IMR-90 (cell line): ENCODE data around the gene DNM3. TPM values are rescaled to one million over a fixed set of nuclear protein-coding genes. Genes with fewer than 3 reads are reported as not detected.

Experiments used
- ATAC-seq: fragments of 200-7000 bp; cut with Tn5 transposase; 2 replicates; pipeline ENCODE4 v1.9.1; 2020; ENCODE audit warnings: low read depth, mild to moderate bottlenecking, moderate library complexity
- BruUV-seq: library from RNA; stranded (reverse); fragments of 400-500 nt; replicated peaks from 2 replicates; lab custom pipeline; 2021; lab: Mats Ljungman, UMichigan
- CTCF ChIA-PET: fragments of 300-600 bp; formaldehyde crosslinking; extraction: SDS; loops from one replicate; lab custom pipeline; 2021; ENCODE audit warnings: antibody characterized with exemption; lab: Yijun Ruan, JAX
- POLR2A ChIA-PET: fragments of 300-600 bp; sonication (Branson Sonifier 250); formaldehyde crosslinking; loops from one replicate; lab custom pipeline; 2022; ENCODE audit warnings: antibody characterized with exemption; ENCODE audit not compliant: unreplicated experiment; lab: Charles Lee
- DNase-seq: peaks from one replicate; pipeline ENCODE4 v3.0.0; 2013
- H2AFZ ChIP-seq: replicated peaks from 2 replicates; pipeline ENCODE3; 2013; ENCODE audit warnings: low read length, mild to moderate bottlenecking; ENCODE audit not compliant: poor library complexity
- H2AK5ac ChIP-seq: 2 replicates; pipeline ENCODE4 v1.6.1; 2013; ENCODE audit warnings: low read depth, low read length, inconsistent platforms
- H2AK9ac ChIP-seq: replicated peaks from 2 replicates; pipeline ENCODE3; 2013; ENCODE audit warnings: mild to moderate bottlenecking, low read depth, low read length, moderate library complexity; ENCODE audit not compliant: poor library complexity
- H2BK120ac ChIP-seq: 2 replicates; pipeline ENCODE4 v1.6.1; 2013; ENCODE audit warnings: low read depth, low read length, inconsistent platforms
- H2BK15ac ChIP-seq: 3 replicates; pipeline ENCODE4 v1.6.1; 2013; ENCODE audit warnings: low read depth, low read length, inconsistent platforms
- H2BK20ac ChIP-seq: 2 replicates; pipeline ENCODE4 v1.6.1; 2013; ENCODE audit warnings: low read depth, mild to moderate bottlenecking, inconsistent platforms, low read length, moderate library complexity
- H2BK5ac ChIP-seq: 2 replicates; pipeline ENCODE4 v1.6.1; 2013; ENCODE audit warnings: mild to moderate bottlenecking, low read depth, low read length, inconsistent platforms; ENCODE audit not compliant: poor library complexity, severe bottlenecking
- H3K14ac ChIP-seq: replicated peaks from 2 replicates; pipeline ENCODE4 v1.6.1; 2013; ENCODE audit warnings: low read depth, low read length, inconsistent platforms
- H3K18ac ChIP-seq: 2 replicates; pipeline ENCODE4 v1.6.1; 2013; ENCODE audit warnings: low read depth, low read length, control low read depth
- H3K23ac ChIP-seq: 2 replicates; pipeline ENCODE4 v1.6.1; 2013; ENCODE audit warnings: low read depth, low read length, inconsistent platforms
- H3K27ac ChIP-seq: 2 replicates; pipeline ENCODE4 v1.5.1; 2013; ENCODE audit warnings: mild to moderate bottlenecking, control low read depth, low read length; ENCODE audit not compliant: insufficient read depth
- H3K27me3 ChIP-seq: 2 replicates; pipeline ENCODE4 v1.6.1; 2013; ENCODE audit warnings: low read length; ENCODE audit not compliant: control insufficient read depth, insufficient read depth
- H3K36me3 ChIP-seq: 2 replicates; pipeline ENCODE4 v1.6.1; 2013; ENCODE audit warnings: low read length, mixed read lengths; ENCODE audit not compliant: control insufficient read depth, insufficient read depth
- H3K4ac ChIP-seq: 2 replicates; pipeline ENCODE4 v1.6.1; 2013; ENCODE audit warnings: low read depth, low read length, inconsistent platforms
- H3K4me1 ChIP-seq: 2 replicates; pipeline ENCODE4 v1.6.1; 2013; ENCODE audit warnings: low read length, mixed read lengths; ENCODE audit not compliant: control insufficient read depth, insufficient read depth
- H3K4me2 ChIP-seq: 2 replicates; pipeline ENCODE4 v1.6.1; 2013; ENCODE audit warnings: low read depth, mild to moderate bottlenecking, control low read depth, low read length, moderate library complexity
- H3K4me3 ChIP-seq: 2 replicates; pipeline ENCODE4 v1.5.1; 2013; ENCODE audit warnings: low read depth, mild to moderate bottlenecking, control low read depth, low read length, moderate library complexity; ENCODE audit not compliant: insufficient read depth
- H3K56ac ChIP-seq: 2 replicates; pipeline ENCODE4 v1.6.1; 2013; ENCODE audit warnings: low read length, inconsistent platforms; ENCODE audit not compliant: insufficient read depth; ENCODE audit errors: extremely low read depth
- H3K79me1 ChIP-seq, 2 experiments: 2 replicates each; pipeline ENCODE4 v1.6.1; 2013; ENCODE audit warnings: low read length in 2 of 2, inconsistent platforms in 1 of 2, low read depth in 1 of 2
- H3K9ac ChIP-seq: 2 replicates; pipeline ENCODE4 v1.6.1; 2013; ENCODE audit warnings: low read depth, low read length, control low read depth
- H3K9me1 ChIP-seq: 2 replicates; pipeline ENCODE4 v1.6.1; 2013; ENCODE audit warnings: low read length, inconsistent platforms; ENCODE audit not compliant: insufficient read depth
- H3K9me3 ChIP-seq: 2 replicates; pipeline ENCODE4 v1.6.1; 2013; ENCODE audit warnings: low read length; ENCODE audit not compliant: control insufficient read depth, insufficient read depth
- H4K20me1 ChIP-seq: 2 replicates; pipeline ENCODE4 v1.6.1; 2013; ENCODE audit warnings: low read length, inconsistent platforms; ENCODE audit not compliant: insufficient read depth
- H4K5ac ChIP-seq: 2 replicates; pipeline ENCODE4 v1.6.1; 2013; ENCODE audit warnings: mild to moderate bottlenecking, low read depth, low read length, control low read depth
- H4K8ac ChIP-seq, 2 experiments: 2 replicates each; pipeline ENCODE4 v1.6.1; 2013; ENCODE audit warnings: low read depth in 2 of 2, low read length in 2 of 2, control low read depth in 1 of 2, inconsistent platforms in 1 of 2
- H4K91ac ChIP-seq: 2 replicates; pipeline ENCODE4 v1.6.1; 2013; ENCODE audit warnings: low read depth, low read length, inconsistent platforms; ENCODE audit not compliant: insufficient read depth
- BHLHE40 ChIP-seq: fragments of 150-350 bp; IDR thresholded peaks from 2 replicates; pipeline ENCODE4 v1.6.1; 2016; ENCODE audit warnings: mild to moderate bottlenecking, low read depth, low read length
- POLR2A ChIP-seq: IDR thresholded peaks from 2 replicates; pipeline ENCODE4 v1.6.1; 2012; ENCODE audit warnings: mild to moderate bottlenecking, low read depth, low read length
- RAD21 ChIP-seq: IDR thresholded peaks from 2 replicates; pipeline ENCODE4 v1.6.1; 2012; ENCODE audit warnings: low read length, improper control_type of control experiment
- USF2 ChIP-seq: fragments of 150-350 bp; IDR thresholded peaks from 2 replicates; pipeline ENCODE4 v1.6.1; 2017; ENCODE audit warnings: mild to moderate bottlenecking, antibody characterized with exemption, low read length, low read depth
- WGBS, 2 experiments: methylation state at CpG; one replicate each; pipeline versions ENCODE4 v1.1.5 to v1.1.7; 2013; ENCODE audit warnings: missing lambda C conversion rate in 2 of 2; ENCODE audit not compliant: insufficient read length in 1 of 2; ENCODE audit errors: extremely low coverage in 2 of 2; 5-methylcytosine and 5-hydroxymethylcytosine counted together
- dilution Hi-C: fragments of 300-500 bp; cut with HindIII; formaldehyde crosslinking; loops from one replicate; pipeline ENCODE4 v1.14.3; 2018; ENCODE audit warnings: low sequenced_read_pairs; ENCODE audit not compliant: unreplicated experiment
- in situ Hi-C: fragments of 300-500 bp; cut with MboI; formaldehyde crosslinking; loops from 3 replicates; pipeline ENCODE4 v1.14.3; 2019; ENCODE audit warnings: low sequenced_read_pairs, inconsistent platforms, mixed read lengths
- intact Hi-C: fragments of 100-400 bp; cut with micrococcal nuclease; formaldehyde crosslinking; loops from 2 replicates; pipeline ENCODE4 v1.10.0; 2022
- polyA plus RNA-seq, 3 experiments: library from polyadenylated mRNA; depleted of rRNA; stranded (reverse); fragments of >200 nt; gene quantifications; 2 replicates each; pipeline ENCODE4 v1.2.3, GENCODE V29; 2012; ENCODE audit warnings: low replicate concordance in 1 of 3
- total RNA-seq: library from RNA; depleted of rRNA; stranded (reverse); fragments of >200 nt; gene quantifications from 2 replicates; pipeline ENCODE4 v1.2.3, GENCODE V29; 2012

Gene DNM3
- total and polyA plus RNA-seq, 2 of the 4 experiments (the other 2 are of a cell fraction): 0.36 TPM

- H3K79me1 ChIP-seq: no peaks in the 10 kb centered on the region
- TF ChIP-seq BHLHE40: no peak
- TF ChIP-seq RAD21: no peak
- no peak for TF ChIP-seq USF2
- no peak for TF ChIP-seq POLR2A
- no TSS peak for BruUV-seq
- H2BK15ac ChIP-seq: no peak overlapping the region
- 0 out of 2 replicates have a peak, but pooled peaks cover 2% of the 10 kb centered on the region for H3K4me1 ChIP-seq
- H3K27me3 ChIP-seq: peaks cover 1% of the 10 kb centered on the region; the same call in 1 of the 2 replicates
- intact Hi-C loops: no loop called here
- no peaks in the 10 kb centered on the region for H3K36me3 ChIP-seq
- ATAC-seq (no peak), DNase-seq (no peak)
- no peak overlapping the region for H3K27ac ChIP-seq
- H3K18ac ChIP-seq: no peak overlapping the region
- no peak overlapping the region for H3K56ac ChIP-seq
- H2BK5ac ChIP-seq: no peak overlapping the region
- no peak overlapping the region for H3K9ac ChIP-seq
- H2BK20ac ChIP-seq: no peak overlapping the region
- no peak overlapping the region for H2AK9ac ChIP-seq
- no peaks in the 10 kb centered on the region for H4K20me1 ChIP-seq
- WGBS, 2 experiments: no CpG with 5 or more reads among the region's 1 CpG
- H3K9me1 ChIP-seq: no peaks in the 10 kb centered on the region; the same call in 1 of the 2 replicates
- H3K4me2 ChIP-seq: no peak overlapping the region
- in situ Hi-C loops: no loop called here
- dilution Hi-C loops: no loop called here
- ChIA-PET POLR2A (no interaction called here), CTCF (interaction anchor here (1.3 kb wide), 1 partner anchor 18 kb away, joined by 3 read pairs; no protein-coding TSS in a partner anchor)
- H3K4ac ChIP-seq: no peak overlapping the region
- no peak overlapping the region for H4K8ac ChIP-seq
- H2AFZ ChIP-seq: no peak overlapping the region
- no peak overlapping the region for H4K5ac ChIP-seq
- no peak overlapping the region for H3K23ac ChIP-seq
- H2AK5ac ChIP-seq: no peak overlapping the region
- H3K9me3 ChIP-seq: no peaks in the 10 kb centered on the region
- no peak overlapping the region for H3K14ac ChIP-seq
- H4K91ac ChIP-seq: no peak overlapping the region
- H2BK120ac ChIP-seq: no peak overlapping the region
- H3K4me3 ChIP-seq: no peak overlapping the region
These were observed 120.6 kb downstream of the DNM3 start for GRCh38 chr1:171961861-171962260.
